IMR-90 (cell line): Measurements from ENCODE around the gene HIVEP3.

Experiments used
- CTCF ChIP-seq: conservative IDR thresholded peaks from 2 replicates; pipeline ENCODE4 v1.5.1; 2012; ENCODE audit warnings: mild to moderate bottlenecking, low read depth, low read length, improper control_type of control experiment
- POLR2A ChIP-seq: IDR thresholded peaks from 2 replicates; pipeline ENCODE4 v1.6.1; 2012; ENCODE audit warnings: mild to moderate bottlenecking, low read depth, low read length
- RAD21 ChIP-seq: IDR thresholded peaks from 2 replicates; pipeline ENCODE4 v1.6.1; 2012; ENCODE audit warnings: low read length, improper control_type of control experiment
- SMC3 ChIP-seq: fragments of 150-350 bp; IDR thresholded peaks from 2 replicates; pipeline ENCODE4 v1.6.1; 2016; ENCODE audit warnings: low read depth, mild to moderate bottlenecking, antibody characterized with exemption, low read length, moderate library complexity
- TF ChIP-seq, protein P1 (sequence below): fragments of 150-350 bp; IDR thresholded peaks from 2 replicates; pipeline ENCODE4 v1.6.1; 2017; ENCODE audit warnings: mild to moderate bottlenecking, antibody characterized with exemption, low read length, low read depth

DNA sequence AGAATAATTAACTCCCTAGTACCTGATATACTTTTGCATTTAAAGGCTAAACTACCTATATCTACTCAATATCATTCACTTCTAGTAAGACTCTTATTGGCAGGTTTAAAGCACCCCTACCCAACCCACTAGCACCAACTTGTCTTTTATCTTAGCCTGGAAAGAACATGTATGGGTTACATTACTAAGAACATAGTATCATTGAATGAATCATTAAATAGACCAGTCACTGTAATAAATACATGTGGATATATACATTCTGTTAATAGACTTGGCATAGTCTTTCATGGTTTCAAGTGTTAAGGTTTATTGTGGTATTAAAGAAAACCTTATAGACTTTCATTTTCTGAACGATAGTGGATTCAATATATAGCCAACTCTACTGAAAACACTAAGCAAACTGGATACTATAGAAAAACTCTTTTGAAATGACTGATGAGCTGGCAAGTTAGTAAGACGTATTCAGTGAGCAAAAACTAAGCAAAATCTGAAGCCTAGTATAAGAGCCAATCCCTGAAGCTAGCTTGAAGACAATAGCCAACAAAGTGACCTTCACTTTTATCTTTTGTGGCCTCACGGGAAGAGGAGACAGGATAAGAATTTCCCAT lies 10.3 kb downstream of the HIVEP3 start:
- TF ChIP-seq POLR2A (no peak), CTCF (no peak), RAD21 (no peak), SMC3 (no peak)
- TF ChIP-seq, protein P1, sequence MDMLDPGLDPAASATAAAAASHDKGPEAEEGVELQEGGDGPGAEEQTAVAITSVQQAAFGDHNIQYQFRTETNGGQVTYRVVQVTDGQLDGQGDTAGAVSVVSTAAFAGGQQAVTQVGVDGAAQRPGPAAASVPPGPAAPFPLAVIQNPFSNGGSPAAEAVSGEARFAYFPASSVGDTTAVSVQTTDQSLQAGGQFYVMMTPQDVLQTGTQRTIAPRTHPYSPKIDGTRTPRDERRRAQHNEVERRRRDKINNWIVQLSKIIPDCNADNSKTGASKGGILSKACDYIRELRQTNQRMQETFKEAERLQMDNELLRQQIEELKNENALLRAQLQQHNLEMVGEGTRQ = no peak
